CD14-positive monocyte (primary cell): ENCODE measurements around the gene MED12L. TPM values are rescaled to one million over a fixed set of nuclear protein-coding genes. Genes with fewer than 3 reads are reported as not detected.
A peak's percentile ranks its signal among the peaks of the same experiment; 100 is the strongest.

ENCODE experiments used
- DNase-seq, 3 donors: peaks; one replicate each; pipeline ENCODE4 v3.0.0-alpha.2; 2011 to 2022
- H2AFZ ChIP-seq: 2 replicates; pipeline ENCODE4 v1.6.0; 2012; ENCODE audit warnings: mild to moderate bottlenecking, low read depth, low read length, inconsistent platforms; ENCODE audit not compliant: insufficient read depth, poor library complexity, severe bottlenecking
- H3K27ac ChIP-seq, 2 donors: 1 replicate in 1 of 2; 2 replicates in 1 of 2; pipeline ENCODE4 v1.5.1; 2012 to 2013; ENCODE audit warnings: low read length in 2 of 2, control low read depth in 1 of 2, inconsistent platforms in 1 of 2, low read depth in 1 of 2, mild to moderate bottlenecking in 1 of 2
- H3K27me3 ChIP-seq, 2 donors: one replicate each; pipeline versions ENCODE4 v1.6.0 to v1.6.1; 2011 to 2013; ENCODE audit warnings: low read length in 2 of 2; ENCODE audit not compliant: control insufficient read depth in 2 of 2, insufficient read depth in 2 of 2
- H3K36me3 ChIP-seq, 2 donors: replicated peaks in 1 of 2; 1 replicate in 1 of 2; 2 replicates in 1 of 2; pipeline versions ENCODE4 v1.5.1 to v1.6.1; 2012 to 2013; ENCODE audit warnings: low read length in 2 of 2, control low read depth in 1 of 2, inconsistent platforms in 1 of 2, mild to moderate bottlenecking in 1 of 2; ENCODE audit not compliant: insufficient read depth in 2 of 2, control insufficient read depth in 1 of 2
- H3K4me1 ChIP-seq, 2 donors: 1 replicate in 1 of 2; 2 replicates in 1 of 2; pipeline versions ENCODE4 v1.5.1 to v1.6.1; 2012 to 2013; ENCODE audit warnings: low read length in 2 of 2, control low read depth in 1 of 2, inconsistent platforms in 1 of 2, mild to moderate bottlenecking in 1 of 2, moderate library complexity in 1 of 2; ENCODE audit not compliant: insufficient read depth in 2 of 2, control insufficient read depth in 1 of 2
- H3K4me2 ChIP-seq: replicated peaks from 2 replicates; pipeline ENCODE3; 2012; ENCODE audit warnings: low read length, moderate library complexity, mild to moderate bottlenecking; ENCODE audit not compliant: poor library complexity, severe bottlenecking; ENCODE audit errors: extremely low read depth
- H3K4me3 ChIP-seq, 3 experiments: fragments of 200-600 bp in 1 of 3; sonication (generic) in 1 of 3; replicated peaks in 1 of 3; 1 replicate in 2 of 3; 2 replicates in 1 of 3; pipeline ENCODE4 v1.5.1; 2011 to 2013; ENCODE audit warnings: low read length in 3 of 3, mild to moderate bottlenecking in 3 of 3, control low read depth in 2 of 3, low read depth in 2 of 3, inconsistent platforms in 1 of 3, moderate library complexity in 1 of 3
- H3K79me2 ChIP-seq: 2 replicates; pipeline ENCODE4 v1.6.0; 2012; ENCODE audit warnings: mild to moderate bottlenecking, control low read depth, inconsistent platforms, low read length, moderate library complexity; ENCODE audit not compliant: insufficient read depth
- H3K9ac ChIP-seq: 2 replicates; pipeline ENCODE4 v1.6.0; 2017; ENCODE audit warnings: low read length, mild to moderate bottlenecking; ENCODE audit not compliant: insufficient read depth, poor library complexity, severe bottlenecking
- H3K9me3 ChIP-seq, 2 donors: replicated peaks in 1 of 2; 1 replicate in 1 of 2; 2 replicates in 1 of 2; pipeline versions ENCODE4 v1.5.1 to v1.6.1; 2012 to 2013; ENCODE audit warnings: low read length in 2 of 2, control low read depth in 1 of 2; ENCODE audit not compliant: control insufficient read depth in 1 of 2, insufficient read depth in 1 of 2
- H4K20me1 ChIP-seq: 2 replicates; pipeline ENCODE4 v1.6.0; 2012; ENCODE audit warnings: mild to moderate bottlenecking, low read length, control low read depth, moderate library complexity; ENCODE audit not compliant: insufficient read depth
- H3K27ac Mint-ChIP-seq, 7 donors: one replicate each; pipeline ENCODE4 v1.8.0; 2020; ENCODE audit warnings: mild to moderate bottlenecking in 7 of 7, mixed read lengths in 7 of 7, moderate library complexity in 6 of 7, inconsistent platforms in 2 of 7
- H3K27me3 Mint-ChIP-seq, 3 donors: one replicate each; pipeline ENCODE4 v1.8.0; 2021 to 2022; ENCODE audit warnings: low read depth in 3 of 3, mild to moderate bottlenecking in 3 of 3, mixed read lengths in 3 of 3, moderate library complexity in 3 of 3, inconsistent platforms in 1 of 3
- H3K36me3 Mint-ChIP-seq, 2 donors: one replicate each; pipeline ENCODE4 v1.8.0; 2020; ENCODE audit warnings: mixed read lengths in 2 of 2, inconsistent platforms in 1 of 2, mild to moderate bottlenecking in 1 of 2
- H3K4me1 Mint-ChIP-seq: one replicate; pipeline ENCODE4 v1.8.0; 2020; ENCODE audit warnings: mild to moderate bottlenecking, mixed read lengths
- H3K4me3 Mint-ChIP-seq, 2 donors: one replicate each; pipeline ENCODE4 v1.8.0; 2020; ENCODE audit warnings: mild to moderate bottlenecking in 2 of 2, mixed read lengths in 2 of 2, moderate library complexity in 1 of 2
- H3K9me3 Mint-ChIP-seq, 7 donors: one replicate each; pipeline ENCODE4 v1.8.0; 2020 to 2022; ENCODE audit warnings: mixed read lengths in 7 of 7, mild to moderate bottlenecking in 6 of 7, moderate library complexity in 6 of 7, inconsistent platforms in 2 of 7
- CTCF ChIP-seq: fragments of 200-600 bp; IDR thresholded peaks from one replicate; pipeline ENCODE4 v1.8.0; 2022; ENCODE audit warnings: antibody characterized with exemption, mild to moderate bottlenecking
- WGBS: methylation state at CpG from one replicate; pipeline ENCODE4 v1.1.5; 2013; ENCODE audit warnings: missing lambda C conversion rate; ENCODE audit not compliant: insufficient coverage; 5-methylcytosine and 5-hydroxymethylcytosine counted together
- intact Hi-C, 2 donors: fragments of 100-400 bp; cut with micrococcal nuclease; formaldehyde crosslinking; loops; one replicate each; pipeline versions ENCODE4 v1.15.0 to v1.15.1; 2023
- polyA plus RNA-seq, 3 donors: library from polyadenylated mRNA; depleted of rRNA in 1 of 3; unstranded in 2 of 3; stranded (reverse) in 1 of 3; fragments of 300-500 nt in 2 of 3; fragments of >200 nt in 1 of 3; fragmentation: Illumina TruSeq in 2 of 3; gene quantifications; 1 replicate in 2 of 3; 2 replicates in 1 of 3; pipeline ENCODE4 v1.2.3, GENCODE V29; 2012 to 2021

The MED12L gene
- polyA plus RNA-seq, 3 donors = 0.12 to 0.29 TPM; not detected in 1

DNA sequence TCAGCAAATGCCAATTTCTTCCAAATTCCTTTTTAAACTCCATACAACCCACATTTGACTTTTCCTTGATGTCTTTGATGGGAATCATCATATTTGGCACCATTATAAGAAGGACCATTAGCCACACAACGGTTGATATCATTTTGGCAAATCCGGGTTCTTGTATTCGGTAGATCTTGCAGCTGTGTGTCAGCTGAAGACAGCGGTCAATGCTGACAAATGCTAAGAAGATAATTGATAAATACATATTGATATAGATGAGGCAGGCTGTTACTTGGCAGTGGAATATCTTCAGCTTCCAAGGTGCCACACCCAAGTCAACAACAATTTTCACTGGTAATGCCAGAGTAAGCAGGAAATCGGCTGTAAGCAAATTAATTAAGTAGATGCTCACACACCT lies 113.4 kb downstream of the MED12L start:
- Histone ChIP-seq H3K27ac (no peak overlapping the region), H3K4me1 (no peaks in the 10 kb centered on the region), H3K4me3 (no peak overlapping the region)

GRCh38 chr3:151199554-151200438 lies 114.3 kb downstream of the MED12L start:
- no peaks in the 10 kb centered on the region for H4K20me1 ChIP-seq
- H3K27me3 ChIP-seq = no peaks in the 10 kb centered on the region
- H3K9me3 ChIP-seq = no peaks in the 10 kb centered on the region
- H3K36me3 Mint-ChIP-seq = no peaks in the 10 kb centered on the region
- intact Hi-C loops = no loop called here
- no peaks in the 10 kb centered on the region for H3K27me3 Mint-ChIP-seq
- H3K4me1 Mint-ChIP-seq = peaks cover 3% of the 10 kb centered on the region
- no peak for TF ChIP-seq CTCF
- H3K9ac ChIP-seq = no peak overlapping the region
- H3K4me3 Mint-ChIP-seq = no peak overlapping the region
- H2AFZ ChIP-seq = no peak overlapping the region
- H3K4me1 ChIP-seq = no peaks in the 10 kb centered on the region
- H3K36me3 ChIP-seq = no peaks in the 10 kb centered on the region
- H3K27ac ChIP-seq = no peak overlapping the region
- H3K79me2 ChIP-seq = no peaks in the 10 kb centered on the region
- no peaks in the 10 kb centered on the region for H3K9me3 Mint-ChIP-seq
- DNase-seq = no peak
- H3K27ac Mint-ChIP-seq = peak overlapping the region in 1 of 7 donors; percentile 32
- H3K4me2 ChIP-seq = no peak overlapping the region
- WGBS = 55% methylated on average over 2 of the region's 4 CpGs
- H3K4me3 ChIP-seq = no peak overlapping the region

More for the DNA sequence above, 113.4 kb downstream of the MED12L start:
- peaks cover 0 to 2% (median 0%) of the 10 kb centered on the region in 3 donors for H3K27me3 Mint-ChIP-seq
- DNase-seq = no peak
- no peak overlapping the region for H3K9ac ChIP-seq
- no peaks in the 10 kb centered on the region for H4K20me1 ChIP-seq
- TF ChIP-seq CTCF = no peak
- H3K79me2 ChIP-seq = no peaks in the 10 kb centered on the region
- H3K4me1 Mint-ChIP-seq = peaks cover 2% of the 10 kb centered on the region
- WGBS = 100% methylated on average over 1 of the region's 5 CpGs
- H3K36me3 ChIP-seq = no peaks in the 10 kb centered on the region
- H3K9me3 Mint-ChIP-seq = no peaks in the 10 kb centered on the region
- H3K27me3 ChIP-seq = no peaks in the 10 kb centered on the region
- intact Hi-C loops = no loop called here
- H2AFZ ChIP-seq = no peak overlapping the region
- no peak overlapping the region for H3K27ac Mint-ChIP-seq
- H3K9me3 ChIP-seq = no peaks in the 10 kb centered on the region
- no peaks in the 10 kb centered on the region for H3K36me3 Mint-ChIP-seq
- no peak overlapping the region for H3K4me2 ChIP-seq
- no peak overlapping the region for H3K4me3 Mint-ChIP-seq
